Naive thymus-derived CD8-positive, alpha-beta T cell (primary cell): ENCODE data around the gene GOT1. TPM values are rescaled to one million over a fixed set of nuclear protein-coding genes. Genes with fewer than 3 reads are reported as not detected.

Source experiments
- ATAC-seq, 2 donors: fragments of 150-1000 bp; cut with Tn5 transposase in 1 of 2; sonication (Bioruptor Pico), chemical (Tn5 transposase) in 1 of 2; 1 replicate in 1 of 2; 2 replicates in 1 of 2; pipeline ENCODE4 v1.10.0; 2021; ENCODE audit warnings: mild to moderate bottlenecking in 2 of 2, moderate library complexity in 2 of 2
- POLR2A ChIA-PET: fragments of 350-600 bp; sonication (Branson Sonifier 250); formaldehyde crosslinking; loops from one replicate; lab custom pipeline; 2021; ENCODE audit warnings: antibody characterized with exemption; lab: Charles Lee
- DNase-seq, 10 donors: peaks; one replicate each; pipeline versions ENCODE4 v3.0.0 to v3.0.0-alpha.2; 2020 to 2022
- H3K27ac Mint-ChIP-seq, 10 donors: one replicate each; pipeline ENCODE4 v1.8.0; 2020 to 2022; ENCODE audit warnings: mild to moderate bottlenecking in 10 of 10, mixed read lengths in 10 of 10, moderate library complexity in 4 of 10, inconsistent platforms in 1 of 10
- H3K27me3 Mint-ChIP-seq, 5 donors: one replicate each; pipeline ENCODE4 v1.8.0; 2021 to 2022; ENCODE audit warnings: mixed read lengths in 5 of 5
- H3K36me3 Mint-ChIP-seq, 3 donors: one replicate each; pipeline ENCODE4 v1.8.0; 2020 to 2022; ENCODE audit warnings: mixed read lengths in 3 of 3, mild to moderate bottlenecking in 2 of 3, inconsistent platforms in 1 of 3
- H3K4me1 Mint-ChIP-seq, 4 donors: one replicate each; pipeline ENCODE4 v1.8.0; 2021 to 2022; ENCODE audit warnings: mixed read lengths in 4 of 4
- H3K4me3 Mint-ChIP-seq, 10 donors: one replicate each; pipeline ENCODE4 v1.8.0; 2020 to 2022; ENCODE audit warnings: mild to moderate bottlenecking in 10 of 10, mixed read lengths in 10 of 10, moderate library complexity in 6 of 10, inconsistent platforms in 1 of 10
- H3K9me3 Mint-ChIP-seq, 9 donors: one replicate each; pipeline ENCODE4 v1.8.0; 2020 to 2022; ENCODE audit warnings: mixed read lengths in 9 of 9, mild to moderate bottlenecking in 3 of 9, inconsistent platforms in 1 of 9, moderate library complexity in 1 of 9
- polyA plus RNA-seq, 3 donors: library from polyadenylated mRNA; unstranded; fragments of 300-500 nt; fragmentation: Illumina TruSeq; gene quantifications; one replicate each; pipeline ENCODE4 v1.2.3, GENCODE V29; 2021
- total RNA-seq, 8 experiments: library from RNA in 2 of 8; stranded (reverse) in 2 of 8; gene quantifications; one replicate each; pipeline ENCODE4 v1.2.3 and lab custom pipeline; 2021 to 2026

Gene GOT1
- total and polyA plus RNA-seq, 5 experiments from 2014 or later = 13.2 to 21.2 (median 17.3) TPM

- Mint-ChIP-seq H3K27ac (peak overlapping the region in 1 of 10 donors; percentile 9), H3K4me3 (no peak overlapping the region)
Measured at GRCh38 chr10:99410876-99411275, 19.5 kb downstream of the GOT1 start.

GRCh38 chr10:99410146-99410545 lies 20.3 kb downstream of the GOT1 start:
- Mint-ChIP-seq H3K4me3 (no peak overlapping the region), H3K36me3 (peaks cover 7 to 59% (median 30%) of the 10 kb centered on the region in 3 donors), H3K9me3 (no peaks in the 10 kb centered on the region), H3K4me1 (peaks cover 2 to 11% (median 8%) of the 10 kb centered on the region in 4 donors), H3K27ac (no peak overlapping the region), H3K27me3 (no peaks in the 10 kb centered on the region)
- ATAC-seq (no peak), DNase-seq (no peak)
- POLR2A ChIA-PET = no interaction called here

More at GRCh38 chr10:99410876-99411275, 19.5 kb downstream of the GOT1 start:
- no peaks in the 10 kb centered on the region for H3K27me3 Mint-ChIP-seq
- POLR2A ChIA-PET = no interaction called here
- H3K9me3 Mint-ChIP-seq = no peaks in the 10 kb centered on the region
- DNase-seq = no peak
- peaks cover 2 to 12% (median 8%) of the 10 kb centered on the region in 4 donors for H3K4me1 Mint-ChIP-seq
- ATAC-seq = no peak
- peaks cover 2 to 59% (median 29%) of the 10 kb centered on the region in 3 donors for H3K36me3 Mint-ChIP-seq

DNA sequence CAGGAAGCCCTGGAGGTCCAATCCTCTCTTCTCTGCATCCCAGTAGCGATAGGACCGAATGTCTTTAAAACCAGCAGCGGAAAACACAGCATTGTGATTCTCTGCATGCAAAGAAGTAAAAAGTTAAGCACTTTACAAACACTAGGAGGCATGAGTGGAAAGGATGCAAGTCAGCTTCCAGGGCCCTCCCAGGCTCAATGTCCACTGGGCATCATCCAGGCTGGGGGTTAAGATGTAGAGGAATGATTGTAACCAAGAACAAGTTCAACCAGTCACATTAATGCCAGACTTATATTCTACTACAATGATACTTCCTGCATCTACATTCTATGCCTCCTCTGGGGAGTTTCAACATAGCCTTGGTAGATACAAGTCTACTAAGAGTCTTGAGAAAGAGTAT lies 24.3 kb downstream of the GOT1 start:
- Mint-ChIP-seq H3K4me3 (no peak overlapping the region), H3K27ac (peak overlapping the region in 1 of 10 donors; percentile 67), H3K27me3 (no peaks in the 10 kb centered on the region), H3K4me1 (peaks cover 0 to 7% (median 4%) of the 10 kb centered on the region in 4 donors), H3K9me3 (no peaks in the 10 kb centered on the region), H3K36me3 (peaks cover 7 to 72% (median 29%) of the 10 kb centered on the region in 3 donors)
- POLR2A ChIA-PET = no interaction called here
- ATAC-seq (no peak), DNase-seq (no peak)

- POLR2A ChIA-PET = no interaction called here
- DNase-seq = no peak
- peaks cover 7 to 86% (median 30%) of the 10 kb centered on the region in 3 donors for H3K36me3 Mint-ChIP-seq
Measured at GRCh38 chr10:99403674-99404073, 26.8 kb downstream of the GOT1 start.

DNA sequence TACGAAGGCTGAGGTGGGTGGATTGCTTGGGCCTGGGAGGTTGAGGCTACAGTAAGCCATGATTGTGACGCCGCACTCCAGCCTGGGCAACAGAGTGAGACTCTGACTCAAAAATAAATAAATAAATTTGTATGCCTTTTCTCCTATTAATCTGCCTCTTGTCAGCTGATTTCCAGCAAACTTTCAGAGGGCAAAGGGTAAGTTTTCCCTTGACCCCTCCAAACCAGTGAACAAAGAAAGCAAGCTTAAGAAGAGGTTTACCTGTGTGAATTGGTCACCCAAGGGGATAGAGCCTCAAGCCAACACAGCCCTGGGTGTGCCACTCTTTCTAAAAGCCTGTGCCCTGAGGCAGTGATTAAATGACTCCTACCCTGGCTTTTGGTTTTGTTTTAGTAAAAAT lies 30.8 kb downstream of the GOT1 start:
- ATAC-seq (no peak), DNase-seq (no peak)
- H3K27me3 Mint-ChIP-seq = no peaks in the 10 kb centered on the region
- H3K27ac Mint-ChIP-seq = no peak overlapping the region
- POLR2A ChIA-PET = no interaction called here
- H3K4me3 Mint-ChIP-seq = no peak overlapping the region
- H3K4me1 Mint-ChIP-seq = peaks cover 5 to 8% (median 8%) of the 10 kb centered on the region in 4 donors
- no peaks in the 10 kb centered on the region for H3K9me3 Mint-ChIP-seq
- H3K36me3 Mint-ChIP-seq = peaks cover 0 to 78% (median 13%) of the 10 kb centered on the region in 3 donors

More at GRCh38 chr10:99403674-99404073, 26.8 kb downstream of the GOT1 start:
- no peak for ATAC-seq
- Mint-ChIP-seq H3K4me3 (no peak overlapping the region), H3K27ac (peak overlapping the region in 1 of 10 donors; percentile 18), H3K9me3 (no peaks in the 10 kb centered on the region), H3K27me3 (no peaks in the 10 kb centered on the region), H3K4me1 (peaks cover 0 to 7% (median 2%) of the 10 kb centered on the region in 4 donors)

DNA sequence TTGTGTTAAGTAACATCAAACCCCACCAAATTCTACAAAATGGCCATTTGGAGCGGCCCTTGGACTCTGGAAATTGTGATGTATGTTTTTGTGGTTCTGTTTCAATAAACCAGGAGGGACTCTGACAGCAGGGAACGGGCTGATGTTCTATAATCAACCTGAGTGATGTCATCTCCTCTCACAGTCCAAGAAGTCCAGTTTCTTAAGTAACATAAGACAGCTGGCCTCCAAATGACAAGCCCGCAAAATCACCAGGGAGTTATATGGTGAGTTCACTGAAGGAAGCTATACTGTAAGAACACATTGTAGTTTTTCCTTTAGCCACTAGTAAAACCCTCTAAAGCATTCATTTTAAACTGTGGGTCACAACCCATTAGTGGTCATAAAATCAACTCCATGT lies 34.0 kb downstream of the GOT1 start:
- Mint-ChIP-seq H3K4me3 (no peak overlapping the region), H3K36me3 (peaks cover 0 to 47% (median 4%) of the 10 kb centered on the region in 3 donors), H3K27me3 (no peaks in the 10 kb centered on the region), H3K4me1 (peaks cover 4 to 12% (median 9%) of the 10 kb centered on the region in 4 donors), H3K9me3 (no peaks in the 10 kb centered on the region), H3K27ac (peak overlapping the region in 2 of 10 donors; percentile 15 to 37)
- POLR2A ChIA-PET = no interaction called here
- DNase-seq (no peak), ATAC-seq (no peak)

GRCh38 chr10:99395750-99396445 lies 34.5 kb downstream of the GOT1 start:
- Mint-ChIP-seq H3K27ac (peak overlapping the region in 9 of 10 donors; percentile 17 to 89 (median 44)), H3K36me3 (peaks cover 0 to 43% (median 3%) of the 10 kb centered on the region in 3 donors), H3K9me3 (no peaks in the 10 kb centered on the region), H3K4me1 (peaks cover 4 to 12% (median 9%) of the 10 kb centered on the region in 4 donors), H3K4me3 (no peak overlapping the region), H3K27me3 (no peaks in the 10 kb centered on the region)
- no peak for DNase-seq
- POLR2A ChIA-PET = no interaction called here
- ATAC-seq = no peak

DNA sequence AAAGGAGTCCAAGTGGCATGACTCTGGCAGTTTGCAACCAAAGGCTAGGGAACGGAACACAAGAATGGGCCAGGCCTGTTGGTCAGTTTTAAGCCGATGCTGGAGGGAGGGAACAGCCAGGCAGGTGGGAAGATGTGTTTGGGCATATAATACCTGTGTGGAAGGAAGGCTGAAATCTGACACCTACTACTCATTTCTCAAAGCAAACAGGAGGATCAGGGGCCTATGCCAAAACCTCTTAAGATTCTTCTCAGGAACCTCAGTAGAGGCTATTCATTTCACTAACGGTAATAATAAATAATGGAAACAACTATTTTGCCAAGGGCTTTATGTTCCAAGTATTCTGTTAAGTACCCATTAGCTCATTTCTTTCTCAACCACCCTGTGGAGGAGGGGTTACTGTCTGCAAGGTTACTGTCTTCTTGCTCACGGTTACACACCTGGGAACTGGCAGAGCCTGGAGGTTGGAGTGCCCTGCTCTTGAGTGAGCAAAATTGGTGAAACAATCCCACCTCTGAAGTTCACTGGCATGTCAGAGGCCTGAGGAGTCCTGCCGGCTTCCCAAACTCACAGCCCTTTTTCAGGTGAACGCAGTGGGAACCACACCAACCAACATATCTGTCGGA lies 35.5 kb downstream of the GOT1 start:
- H3K9me3 Mint-ChIP-seq = no peaks in the 10 kb centered on the region
- H3K27ac Mint-ChIP-seq = peak overlapping the region in 2 of 10 donors; percentile 43 to 61
- peaks cover 0 to 33% (median under 1%) of the 10 kb centered on the region in 3 donors for H3K36me3 Mint-ChIP-seq
- DNase-seq = no peak
- POLR2A ChIA-PET = no interaction called here
- H3K4me3 Mint-ChIP-seq = no peak overlapping the region
- peaks cover 4 to 12% (median 9%) of the 10 kb centered on the region in 4 donors for H3K4me1 Mint-ChIP-seq
- no peaks in the 10 kb centered on the region for H3K27me3 Mint-ChIP-seq
- no peak for ATAC-seq

DNA sequence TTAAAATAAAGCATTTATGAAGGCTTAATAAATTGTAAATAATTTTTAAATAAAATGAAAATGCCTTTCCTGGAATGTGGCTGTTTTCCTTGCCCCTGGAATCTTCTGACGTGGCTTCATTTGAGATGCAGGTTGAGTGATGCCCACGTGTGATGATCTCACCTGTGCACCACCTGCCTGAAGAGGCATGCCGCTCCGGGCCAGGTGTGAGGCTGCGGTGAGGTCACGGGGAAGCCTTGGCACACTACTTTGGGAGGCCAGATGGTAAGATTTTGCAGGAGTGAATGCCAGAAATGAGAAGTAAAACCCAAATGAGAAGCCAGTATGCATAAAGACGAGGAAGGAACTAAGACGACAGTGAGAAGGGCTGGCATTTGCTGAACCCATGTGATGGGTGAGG lies 36.2 kb downstream of the GOT1 start:
- Mint-ChIP-seq H3K4me3 (no peak overlapping the region), H3K27me3 (no peaks in the 10 kb centered on the region), H3K4me1 (peaks cover 4 to 12% (median 9%) of the 10 kb centered on the region in 4 donors), H3K27ac (peak overlapping the region in 3 of 10 donors; percentile 47 to 61 (median 58)), H3K9me3 (no peaks in the 10 kb centered on the region), H3K36me3 (peaks cover 0 to 27% (median 0%) of the 10 kb centered on the region in 3 donors)
- DNase-seq = no peak
- POLR2A ChIA-PET = no interaction called here
- ATAC-seq = no peak

DNA sequence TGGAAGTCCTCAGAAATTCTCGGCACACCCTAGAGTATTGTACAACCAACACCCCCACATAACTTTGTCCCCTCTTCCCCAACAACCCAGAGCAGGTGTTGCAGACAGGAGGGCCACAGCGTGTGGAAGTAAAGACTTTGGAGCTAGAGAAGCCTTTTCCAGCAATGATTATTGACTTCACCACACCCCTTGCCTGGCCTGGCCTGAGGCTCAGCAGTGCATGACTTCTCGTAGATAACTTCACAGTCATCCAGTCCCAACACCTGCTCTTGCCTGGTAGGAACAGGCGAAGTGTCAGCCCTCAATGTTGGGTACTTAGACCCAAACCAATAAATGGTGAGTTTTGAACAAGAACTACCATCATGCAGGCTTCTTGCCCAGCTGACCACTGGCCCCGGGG lies 36.7 kb downstream of the GOT1 start:
- Mint-ChIP-seq H3K9me3 (no peaks in the 10 kb centered on the region), H3K27ac (no peak overlapping the region), H3K36me3 (peaks cover 0 to 22% (median 0%) of the 10 kb centered on the region in 3 donors), H3K4me3 (no peak overlapping the region), H3K4me1 (peaks cover 4 to 12% (median 9%) of the 10 kb centered on the region in 4 donors), H3K27me3 (no peaks in the 10 kb centered on the region)
- POLR2A ChIA-PET = interaction anchor here (0.7 kb wide), 1 partner anchor 9 kb away, joined by 4 read pairs; no protein-coding TSS in a partner anchor
- ATAC-seq (no peak), DNase-seq (no peak)

DNA sequence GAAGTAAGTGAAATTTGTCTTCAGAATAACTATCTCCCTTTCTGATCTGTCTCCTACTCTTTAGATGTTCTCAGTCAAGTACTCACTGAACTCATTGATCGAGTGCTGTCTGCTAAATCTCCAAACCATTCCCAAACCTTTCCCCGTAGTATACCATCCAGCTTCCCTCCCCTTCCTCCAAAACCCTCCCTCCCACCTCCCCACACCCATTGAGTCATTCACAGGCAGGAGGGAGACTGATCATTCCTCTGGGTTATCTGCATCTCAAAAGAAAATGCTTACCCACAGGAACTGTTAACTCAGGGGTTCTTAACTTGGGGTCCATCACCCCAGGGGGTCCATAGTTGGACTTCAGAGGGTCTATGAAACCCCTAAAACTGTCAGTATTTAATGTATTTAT lies 37.4 kb downstream of the GOT1 start:
- H3K4me1 Mint-ChIP-seq = peaks cover 4 to 12% (median 9%) of the 10 kb centered on the region in 4 donors
- DNase-seq (no peak), ATAC-seq (no peak)
- POLR2A ChIA-PET = interaction anchor here (0.7 kb wide), 1 partner anchor 10 kb away, joined by 4 read pairs; no protein-coding TSS in a partner anchor
- peak overlapping the region in 2 of 10 donors; percentile 38 to 63 for H3K27ac Mint-ChIP-seq
- H3K9me3 Mint-ChIP-seq = no peaks in the 10 kb centered on the region
- no peak overlapping the region for H3K4me3 Mint-ChIP-seq
- no peaks in the 10 kb centered on the region for H3K27me3 Mint-ChIP-seq
- peaks cover 0 to 19% (median 0%) of the 10 kb centered on the region in 3 donors for H3K36me3 Mint-ChIP-seq

- DNase-seq (no peak), ATAC-seq (no peak)
- Mint-ChIP-seq H3K9me3 (no peaks in the 10 kb centered on the region), H3K4me1 (peaks cover 4 to 12% (median 9%) of the 10 kb centered on the region in 4 donors), H3K27me3 (no peaks in the 10 kb centered on the region), H3K27ac (no peak overlapping the region), H3K36me3 (peaks cover 0 to 6% (median 0%) of the 10 kb centered on the region in 3 donors), H3K4me3 (no peak overlapping the region)
- POLR2A ChIA-PET = no interaction called here
Measured at GRCh38 chr10:99391346-99391745, 39.1 kb downstream of the GOT1 start.
